PC-3 (cell line): Measurements from ENCODE around the gene MTA1.

Experiments used
- CTCF ChIP-seq: fragments of 300-600 bp; sonication (generic); conservative IDR thresholded peaks from 2 replicates; pipeline ENCODE4 v1.5.1; 2017; ENCODE audit warnings: antibody characterized with exemption, low read depth, mild to moderate bottlenecking, low read length
- EZH2 ChIP-seq: fragments of 300-600 bp; sonication (generic); IDR thresholded peaks from one replicate; pipeline ENCODE4 v1.6.1; 2017; ENCODE audit warnings: antibody characterized with exemption, mild to moderate bottlenecking, low read length; ENCODE audit not compliant: unreplicated experiment
- EZH2phosphoT487 ChIP-seq: fragments of 300-600 bp; sonication (generic); IDR thresholded peaks from 2 replicates; pipeline ENCODE4 v1.6.1; 2018; ENCODE audit warnings: mild to moderate bottlenecking, antibody characterized with exemption, low read length, borderline replicate concordance

GRCh38 chr14:105491366-105491973 is 71.8 kb downstream of the MTA1 start:
- no peak for TF ChIP-seq CTCF
- TF ChIP-seq EZH2, result no peak
- TF ChIP-seq EZH2phosphoT487, result no peak
